Activated CD4-positive, alpha-beta T cell treated with anti-CD3 and anti-CD28 coated beads, Interleukin-2, Interleukin-4, amounts not matched to agents 100 ng/mL and 50 ng/mL, durations not matched to agents 16 hours and 8 hours (primary cell): ENCODE measurements around the gene RPS8.
"Not testable (repeated sequence)": the region's sequence is repeated elsewhere in the genome, so short reads cannot be mapped to it uniquely, and the experiment has no call there.

Source experiments
- DNase-seq: peaks from one replicate; pipeline ENCODE4 v3.0.0-alpha.2; 2020; ENCODE audit warnings: low spot score

RPS8 gene

DNA sequence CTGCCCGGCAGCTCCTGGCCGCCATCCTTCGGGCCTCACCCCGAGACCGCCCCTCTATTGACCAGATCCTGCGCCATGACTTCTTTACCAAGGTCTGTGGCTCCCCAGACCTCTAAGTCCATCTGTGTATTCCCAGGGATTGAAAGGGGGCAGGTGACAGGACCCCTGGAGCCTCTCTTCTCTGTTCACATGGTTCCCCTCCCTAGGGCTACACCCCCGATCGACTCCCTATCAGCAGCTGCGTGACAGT, 27.6 kb downstream of the RPS8 start:
- no peak for DNase-seq

DNA sequence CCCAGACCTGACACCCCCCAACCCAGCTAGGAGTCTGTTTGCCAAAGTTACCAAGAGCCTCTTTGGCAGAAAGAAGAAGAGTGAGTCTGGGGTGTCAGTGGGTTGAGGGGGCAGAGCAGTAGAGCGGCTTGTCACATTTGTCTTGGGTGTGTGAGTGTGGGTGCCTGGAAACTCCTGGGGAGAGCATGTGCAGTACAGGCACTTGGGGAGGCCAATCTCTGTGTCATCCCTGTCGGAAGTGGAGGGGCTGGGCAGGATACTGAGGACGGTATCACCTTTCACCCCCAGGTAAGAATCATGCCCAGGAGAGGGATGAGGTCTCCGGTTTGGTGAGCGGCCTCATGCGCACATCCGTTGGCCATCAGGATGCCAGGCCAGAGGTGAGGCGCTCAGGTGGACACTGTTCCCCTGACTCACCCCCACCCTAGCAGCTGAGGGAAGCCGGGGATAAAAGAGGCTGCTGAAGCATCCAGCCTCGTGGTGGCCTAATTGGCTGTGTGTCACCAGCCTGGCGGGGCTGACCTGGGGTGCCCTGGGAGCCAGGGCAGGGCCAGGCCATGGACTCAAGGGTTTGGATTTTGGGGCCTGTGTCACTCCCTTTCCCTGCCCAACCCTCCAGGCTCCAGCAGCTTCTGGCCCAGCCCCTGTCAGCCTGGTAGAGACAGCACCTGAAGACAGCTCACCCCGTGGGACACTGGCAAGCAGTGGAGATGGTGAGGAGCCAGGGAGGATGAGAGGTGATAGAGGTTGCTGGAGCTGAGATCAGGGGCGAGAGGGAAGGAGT, 28.2 kb downstream of the RPS8 start:
- no peak for DNase-seq

DNA sequence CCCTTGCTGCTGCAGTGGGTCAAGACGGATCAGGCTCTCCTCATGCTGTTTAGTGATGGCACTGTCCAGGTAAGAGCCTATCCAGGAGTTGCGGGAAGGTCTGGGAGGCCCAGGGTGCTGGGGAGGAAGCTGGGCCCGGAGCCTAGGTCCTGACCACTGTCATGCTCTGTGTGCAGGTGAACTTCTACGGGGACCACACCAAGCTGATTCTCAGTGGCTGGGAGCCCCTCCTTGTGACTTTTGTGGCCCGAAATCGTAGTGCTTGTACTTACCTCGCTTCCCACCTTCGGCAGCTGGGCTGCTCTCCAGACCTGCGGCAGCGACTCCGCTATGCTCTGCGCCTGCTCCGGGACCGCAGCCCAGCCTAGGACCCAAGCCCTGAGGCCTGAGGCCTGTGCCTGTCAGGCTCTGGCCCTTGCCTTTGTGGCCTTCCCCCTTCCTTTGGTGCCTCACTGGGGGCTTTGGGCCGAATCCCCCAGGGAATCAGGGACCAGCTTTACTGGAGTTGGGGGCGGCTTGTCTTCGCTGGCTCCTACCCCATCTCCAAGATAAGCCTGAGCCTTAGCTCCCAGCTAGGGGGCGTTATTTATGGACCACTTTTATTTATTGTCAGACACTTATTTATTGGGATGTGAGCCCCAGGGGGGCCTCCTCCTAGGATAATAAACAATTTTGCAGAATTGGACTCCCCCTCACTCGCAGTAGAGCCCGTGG, 30.1 kb downstream of the RPS8 start:
- DNase-seq, result no peak

DNA sequence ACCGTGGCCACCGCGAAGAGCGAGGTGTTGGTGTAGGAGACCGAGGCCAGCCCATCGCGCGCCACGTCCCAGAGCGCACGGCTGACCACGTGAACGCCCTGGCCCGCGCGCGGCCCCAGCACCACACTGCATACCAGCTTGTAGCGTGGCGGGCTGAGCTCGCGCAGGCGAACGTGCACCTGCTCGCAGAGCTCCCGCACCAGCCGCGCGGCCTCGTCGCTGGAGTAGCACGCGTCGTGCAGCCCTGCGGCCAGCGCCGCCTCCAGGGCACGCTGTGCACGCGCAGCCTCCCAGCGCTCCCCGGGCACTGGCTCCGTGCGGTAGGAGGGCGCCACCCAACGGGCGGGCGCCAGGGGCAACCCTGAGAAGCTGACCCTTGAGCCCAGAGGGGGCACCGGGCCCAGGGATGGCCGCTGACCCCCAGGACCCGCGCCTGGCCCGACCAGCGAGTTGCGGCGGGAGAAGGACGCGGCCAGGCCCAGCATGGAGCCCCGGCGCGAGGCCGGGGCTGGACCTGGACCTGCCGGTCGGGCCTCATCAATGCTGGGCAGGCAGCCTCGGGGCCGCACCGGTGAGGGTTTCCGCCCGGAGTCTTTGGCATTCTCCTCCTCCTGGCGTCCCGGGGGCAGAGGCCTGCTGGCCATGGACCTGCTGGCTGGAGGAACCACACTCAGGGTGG, 30.8 kb downstream of the RPS8 start:
- no peak for DNase-seq

DNA sequence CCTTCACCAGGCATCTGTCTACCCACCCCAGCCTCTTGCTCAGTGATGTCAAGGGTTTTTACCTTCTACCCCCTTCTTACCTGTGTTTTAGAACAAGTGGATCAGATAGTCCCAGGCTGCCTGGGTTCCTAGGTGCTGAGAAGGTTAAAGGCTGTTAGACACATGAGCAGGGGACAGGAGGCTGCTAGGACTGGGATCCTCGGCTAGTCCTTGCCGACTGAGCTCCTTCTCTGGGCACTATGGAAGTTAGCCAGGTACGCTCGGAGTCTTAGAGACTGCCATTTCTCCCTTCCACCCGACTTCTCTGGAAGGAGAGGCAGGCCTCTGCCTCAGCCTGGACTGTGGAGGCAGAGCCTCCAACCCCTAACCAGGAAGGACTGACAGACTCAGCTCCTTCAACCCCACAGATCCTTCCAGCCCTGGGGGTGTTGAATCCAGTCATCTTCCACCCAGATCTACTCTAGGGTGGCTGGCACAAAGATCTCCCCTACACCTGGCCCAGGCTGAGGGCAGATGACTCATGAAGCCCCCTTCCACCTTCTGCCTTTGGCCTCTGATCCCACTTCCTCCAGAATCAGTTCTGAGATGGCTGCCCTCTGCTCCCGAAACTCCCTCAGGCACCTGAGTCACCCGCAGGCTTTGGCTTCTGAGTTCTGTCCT, 31.5 kb downstream of the RPS8 start, which contains the start of gene DYNLT4:
TSS of gene DYNLT4 (minus strand) at position 648 of the 660 bp plus-strand sequence. CDS start 683 bp downstream, outside the sequence.
- no peak for DNase-seq

DNA sequence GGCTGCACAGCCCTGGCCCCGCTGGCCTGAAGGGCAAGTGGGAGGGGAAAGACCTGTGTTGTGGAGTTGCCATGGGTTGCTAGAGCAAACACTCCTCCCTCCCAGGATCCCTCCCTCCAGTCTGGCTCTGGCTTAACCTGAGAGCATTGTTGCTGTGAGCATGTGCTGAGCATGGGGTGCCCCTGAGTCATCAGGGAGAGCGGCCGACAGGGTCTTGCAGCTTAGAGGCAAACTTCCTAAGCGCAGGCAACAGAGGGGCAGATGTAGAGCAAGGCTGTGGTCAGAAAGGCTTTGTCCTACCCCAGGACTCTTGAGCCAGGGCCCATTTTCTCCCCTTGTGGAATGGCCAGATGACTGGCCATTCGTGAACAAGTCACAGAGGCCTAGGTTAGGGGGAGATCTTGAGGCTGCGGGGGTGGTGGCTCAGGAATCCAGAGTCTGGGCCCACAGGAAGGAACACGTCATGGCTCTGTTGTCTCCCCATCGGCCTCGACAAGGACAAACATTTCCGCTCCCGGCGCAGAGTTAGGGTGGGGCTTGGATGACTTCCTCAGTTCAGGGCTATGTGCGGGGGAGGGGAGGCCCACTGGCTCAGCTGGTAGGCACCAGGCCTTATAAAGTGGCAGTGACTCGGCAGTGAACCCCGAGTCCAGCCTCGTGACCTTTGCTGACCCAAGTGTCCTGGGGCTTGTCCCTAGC, 32.2 kb downstream of the RPS8 start:
- DNase-seq, result peak; percentile 93

DNA sequence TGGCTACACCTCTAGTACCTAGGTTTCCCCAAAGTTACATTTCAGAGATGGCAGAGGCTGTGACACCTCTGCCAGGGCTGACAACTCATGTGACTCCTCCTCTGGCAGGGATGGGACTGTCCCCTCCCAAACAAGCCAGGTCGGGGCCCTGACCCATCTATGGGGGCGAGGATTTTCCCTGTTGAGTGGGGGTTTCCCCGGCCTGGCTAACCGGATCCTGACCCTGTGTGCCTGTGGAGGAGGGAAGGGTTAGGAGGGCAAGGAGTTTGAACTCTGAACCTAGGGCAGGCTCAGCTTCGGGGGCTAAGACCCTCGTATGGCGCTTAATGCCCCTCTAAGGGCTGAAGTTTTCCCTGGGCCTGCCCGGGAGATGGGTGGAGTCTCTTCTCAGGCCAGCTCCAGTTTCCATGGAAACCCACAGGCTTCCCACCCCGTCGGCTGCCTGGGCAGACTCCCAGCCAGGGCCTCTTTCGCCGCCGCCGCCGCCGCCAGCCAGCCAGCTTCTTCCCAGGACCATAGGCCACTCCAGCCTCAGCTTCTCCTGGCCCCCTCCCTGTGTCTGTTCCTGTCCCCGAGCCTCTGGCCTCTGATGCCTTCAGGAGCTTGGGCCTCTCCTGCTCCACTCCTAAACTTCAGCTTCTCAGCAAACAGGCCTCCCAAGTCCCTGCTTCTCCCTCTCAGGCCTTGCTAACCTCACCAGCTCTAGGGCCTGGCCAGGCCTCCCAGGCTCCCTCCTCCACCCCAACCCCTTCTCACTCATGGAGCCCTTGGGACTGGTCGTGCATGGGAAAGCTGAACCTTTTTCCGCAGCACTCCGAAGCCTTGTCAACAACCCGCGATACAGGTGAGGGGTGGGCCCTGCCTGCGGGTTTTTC, 33.0 kb downstream of the RPS8 start, which contains the start of gene BTBD19:
TSS of gene BTBD19 (plus strand) at position 461 of the 875 bp plus-strand sequence. CDS start at position 759, 298 bp downstream.
- peak; percentile 76 for DNase-seq

DNA sequence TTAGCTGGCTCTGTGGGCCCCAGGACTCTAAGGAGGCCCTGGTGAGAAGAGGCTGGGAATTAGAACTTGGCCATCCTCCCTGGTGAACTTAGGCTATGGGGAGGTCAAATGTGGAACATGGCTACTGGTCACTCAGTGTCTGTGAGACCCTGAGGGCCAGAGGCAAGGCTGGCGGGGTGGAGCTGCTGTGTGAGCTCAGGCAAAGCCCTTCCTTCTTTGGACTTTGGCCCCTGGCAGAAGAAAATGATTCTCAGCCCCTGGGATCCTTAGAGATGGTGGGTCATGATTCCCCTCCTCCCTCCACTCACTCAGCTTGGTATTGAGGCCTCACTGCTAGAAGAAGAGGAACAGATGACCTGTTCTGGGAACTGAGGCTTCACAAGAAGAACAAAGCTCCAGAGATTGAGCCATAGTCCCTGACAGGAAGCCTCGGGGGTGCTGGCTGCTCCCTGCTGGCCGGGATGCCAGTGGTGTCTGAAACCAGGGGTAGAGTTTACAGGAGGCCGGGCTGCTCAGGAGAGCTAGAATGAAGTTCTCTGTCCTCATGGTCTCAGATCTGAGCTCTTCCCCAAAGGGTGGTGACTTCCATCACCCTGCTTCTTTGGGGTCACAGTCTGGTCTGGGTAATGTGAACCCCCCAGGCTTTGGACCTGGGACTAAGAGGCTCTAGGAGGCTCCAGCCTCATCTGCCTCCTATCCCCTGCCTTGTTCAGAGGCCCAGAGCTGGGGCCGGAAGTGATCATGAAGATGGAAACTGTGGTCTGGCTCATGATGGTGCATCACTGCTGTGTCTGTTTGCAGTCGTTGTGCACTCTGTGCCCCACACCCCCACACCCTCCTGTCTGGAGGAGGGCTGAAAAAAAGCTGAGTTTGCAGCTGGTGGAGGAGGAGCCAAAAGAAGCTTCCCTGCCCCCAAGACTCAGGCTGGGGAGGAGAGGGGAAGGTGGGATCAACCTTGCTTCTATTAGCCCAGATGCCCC, 33.9 kb downstream of the RPS8 start:
- DNase-seq, result peak; percentile 96

DNA sequence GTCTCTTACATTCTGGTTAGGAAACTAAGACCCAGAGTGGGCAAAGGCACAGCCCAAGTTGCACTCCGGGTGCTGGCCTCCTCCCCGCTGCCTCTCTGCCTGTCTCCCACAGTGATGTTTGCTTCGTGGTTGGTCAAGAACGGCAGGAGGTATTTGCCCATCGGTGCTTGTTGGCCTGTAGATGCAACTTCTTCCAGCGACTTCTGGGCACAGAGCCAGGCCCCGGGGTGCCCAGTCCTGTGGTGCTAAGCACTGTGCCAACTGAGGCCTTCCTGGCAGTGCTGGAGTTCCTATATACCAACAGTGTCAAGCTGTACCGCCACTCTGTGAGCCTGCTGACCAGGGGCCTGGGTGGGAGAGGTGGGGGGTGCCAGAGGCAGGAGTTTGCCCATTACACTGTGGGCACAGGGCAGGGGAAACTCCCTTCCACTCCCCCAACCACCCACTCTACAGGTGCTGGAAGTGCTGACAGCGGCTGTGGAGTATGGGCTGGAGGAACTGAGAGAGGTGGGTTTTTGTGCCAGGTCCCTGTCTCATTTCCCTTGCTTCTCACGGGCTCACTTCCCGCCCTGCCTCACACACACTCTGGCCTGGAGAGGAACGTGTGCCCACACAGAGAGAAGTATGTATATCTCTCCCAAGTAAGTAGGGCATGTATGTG, 34.9 kb downstream of the RPS8 start:
- peak; percentile 35 for DNase-seq

DNA sequence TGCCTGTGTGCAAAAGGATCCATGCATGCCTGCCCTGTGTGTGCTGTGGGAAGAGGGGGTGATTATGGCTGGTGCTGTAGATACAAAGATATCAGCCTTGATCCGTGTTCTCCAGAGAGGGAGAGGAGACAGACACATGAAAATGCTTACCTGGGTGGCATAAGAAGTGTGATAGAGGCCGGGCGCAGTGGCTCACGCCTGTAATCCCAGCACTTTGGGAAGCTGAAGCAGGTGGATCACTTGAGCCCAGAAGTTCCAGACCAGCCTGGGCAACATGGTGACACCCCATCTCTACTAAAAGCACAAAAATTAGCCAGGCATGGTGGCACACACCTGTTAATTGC, 35.4 kb downstream of the RPS8 start:
- not testable (repeated sequence) for DNase-seq

DNA sequence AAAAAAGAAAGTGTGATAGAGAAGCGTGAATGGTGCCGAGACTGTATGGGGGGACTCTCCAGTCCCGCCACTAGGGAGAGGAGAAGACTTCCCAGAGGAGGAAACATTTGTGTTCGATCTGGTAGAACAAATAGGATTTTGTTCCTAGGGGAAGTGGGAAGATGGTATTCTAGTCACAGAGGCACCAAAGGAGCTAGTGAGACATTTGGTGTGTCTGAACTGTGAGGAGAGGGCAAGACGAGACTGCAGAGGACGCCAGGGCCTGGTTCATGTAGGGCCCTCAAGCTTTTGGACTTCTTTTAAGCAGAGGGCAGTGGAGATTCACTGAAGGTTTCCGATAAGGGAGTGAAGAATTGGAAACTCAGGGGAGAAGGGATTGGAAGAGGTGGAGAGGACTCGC, 35.9 kb downstream of the RPS8 start:
- DNase-seq, result no peak

DNA sequence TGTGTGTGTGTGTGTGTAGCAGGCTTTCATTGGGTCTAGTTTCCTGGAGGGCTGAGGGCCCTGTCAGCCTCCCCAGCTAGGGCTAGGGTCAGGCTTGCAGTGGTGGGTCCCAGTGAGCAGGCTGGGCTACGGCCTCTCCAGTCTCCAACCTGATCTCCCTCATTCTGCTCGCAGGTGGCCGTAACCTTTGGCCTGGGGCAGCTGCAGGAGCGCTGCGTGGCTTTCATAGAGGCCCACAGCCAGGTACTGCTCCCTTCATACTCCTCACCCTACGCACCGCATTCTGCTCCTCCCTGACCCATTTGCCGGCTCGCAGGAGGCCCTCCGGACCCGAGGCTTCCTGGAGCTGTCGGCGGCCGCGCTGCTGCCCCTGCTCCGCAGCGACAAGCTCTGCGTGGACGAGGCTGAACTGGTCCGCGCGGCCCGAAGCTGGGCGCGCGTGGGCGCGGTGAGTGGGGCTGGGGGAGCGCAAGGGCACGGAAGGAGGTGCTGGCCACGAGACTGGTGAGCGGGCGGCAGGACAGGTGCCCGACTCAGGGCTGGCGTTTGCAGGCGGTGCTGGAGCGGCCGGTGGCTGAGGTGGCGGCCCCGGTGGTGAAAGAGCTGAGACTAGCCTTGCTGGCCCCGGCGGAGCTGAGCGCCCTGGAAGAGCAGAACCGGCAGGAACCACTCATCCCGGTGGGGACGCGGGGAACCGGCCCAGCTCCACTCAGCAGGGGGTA, 37.6 kb downstream of the RPS8 start:
- DNase-seq, result no peak

DNA sequence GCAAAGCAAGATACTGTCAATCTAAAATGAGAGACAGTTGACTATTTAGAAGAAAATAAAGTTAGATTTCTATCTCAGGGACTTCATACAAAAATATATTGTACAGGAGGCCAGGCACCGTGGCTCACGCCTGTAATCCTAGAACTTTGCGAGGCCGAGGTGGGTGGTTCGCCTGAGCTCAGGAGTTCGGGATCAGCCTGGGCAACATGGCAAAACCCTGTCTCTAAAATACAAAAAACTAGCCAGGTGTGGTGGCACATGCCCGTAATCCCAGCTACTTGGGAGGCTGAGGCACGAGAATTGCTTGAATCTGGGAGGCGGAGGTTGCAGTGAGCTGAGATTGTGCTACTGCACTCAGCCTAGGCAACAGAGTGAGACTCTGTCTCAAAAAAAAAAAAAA, 40.6 kb downstream of the RPS8 start:
- not testable (repeated sequence) for DNase-seq

DNA sequence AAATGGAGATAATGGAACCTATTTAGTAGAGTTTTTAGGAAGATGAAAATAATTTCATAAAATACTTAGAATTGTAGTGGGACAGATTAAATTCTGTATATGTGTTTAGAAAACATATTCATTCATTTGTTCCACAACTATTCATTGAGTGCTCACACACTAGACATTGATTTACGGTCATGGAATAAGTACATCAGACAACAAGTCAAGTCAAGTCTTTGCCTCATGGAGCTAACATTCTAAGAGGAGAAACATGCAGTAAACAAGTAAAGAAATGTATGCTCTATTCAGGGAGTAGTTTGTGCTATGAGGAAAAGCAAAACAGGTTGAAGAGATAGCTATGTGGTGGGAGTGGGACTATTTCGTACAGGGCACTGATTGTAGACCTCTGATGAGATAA, 42.0 kb downstream of the RPS8 start:
- DNase-seq, result no peak

DNA sequence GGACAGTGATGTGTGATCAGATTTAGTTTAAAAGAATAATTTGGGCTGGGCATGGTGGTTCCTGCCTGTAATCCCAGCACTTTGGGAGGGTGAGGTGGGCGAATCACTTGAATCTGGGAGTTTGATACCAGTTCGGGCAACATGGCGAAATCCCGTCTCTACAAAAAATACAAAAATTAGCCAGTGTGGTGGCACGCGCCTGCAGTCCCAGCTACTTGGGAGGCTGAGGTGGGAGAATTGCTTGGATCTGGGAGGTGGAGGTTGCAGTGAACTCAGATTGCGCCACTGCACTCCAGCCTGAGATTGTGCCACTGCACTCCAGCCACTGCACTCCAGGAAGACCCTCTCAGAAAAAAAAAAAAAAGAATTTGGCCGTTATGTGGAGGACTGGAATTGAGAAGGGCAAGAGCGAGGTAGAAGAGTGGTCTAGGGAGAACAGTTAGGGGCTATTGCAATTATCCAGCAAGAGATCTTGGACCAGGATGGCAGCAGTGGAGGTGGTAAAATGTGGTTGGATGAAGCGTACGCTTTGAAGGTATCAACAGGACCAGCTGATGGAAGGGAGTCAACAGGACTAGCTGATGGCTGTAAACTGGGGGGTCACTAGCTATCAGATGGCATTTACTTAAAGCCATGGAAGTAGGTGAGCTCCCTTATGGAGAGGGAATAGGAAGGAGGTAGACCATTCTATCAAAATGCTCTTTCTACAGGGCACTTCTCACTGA, 42.6 kb downstream of the RPS8 start:
- DNase-seq, result no peak

DNA sequence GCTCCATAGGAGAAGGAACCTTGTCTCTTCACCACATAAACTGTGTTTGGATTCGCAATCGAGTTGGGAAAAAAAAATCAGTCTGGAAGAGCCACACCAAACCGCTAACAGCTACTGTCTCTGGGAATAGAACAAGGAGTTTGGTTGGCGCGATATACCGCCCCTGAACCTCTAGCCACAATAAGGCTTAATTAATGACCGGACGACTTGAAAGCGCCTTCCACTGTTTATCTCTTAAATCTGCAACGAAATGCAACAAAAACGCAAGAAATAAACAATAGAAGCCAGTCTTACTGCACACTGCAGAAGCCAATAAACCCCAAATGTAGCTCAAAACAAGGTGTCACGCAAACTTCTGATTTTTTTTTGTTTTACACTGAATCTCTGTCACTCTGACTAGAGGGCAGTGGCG, 43.9 kb downstream of the RPS8 start:
- no peak for DNase-seq

DNA sequence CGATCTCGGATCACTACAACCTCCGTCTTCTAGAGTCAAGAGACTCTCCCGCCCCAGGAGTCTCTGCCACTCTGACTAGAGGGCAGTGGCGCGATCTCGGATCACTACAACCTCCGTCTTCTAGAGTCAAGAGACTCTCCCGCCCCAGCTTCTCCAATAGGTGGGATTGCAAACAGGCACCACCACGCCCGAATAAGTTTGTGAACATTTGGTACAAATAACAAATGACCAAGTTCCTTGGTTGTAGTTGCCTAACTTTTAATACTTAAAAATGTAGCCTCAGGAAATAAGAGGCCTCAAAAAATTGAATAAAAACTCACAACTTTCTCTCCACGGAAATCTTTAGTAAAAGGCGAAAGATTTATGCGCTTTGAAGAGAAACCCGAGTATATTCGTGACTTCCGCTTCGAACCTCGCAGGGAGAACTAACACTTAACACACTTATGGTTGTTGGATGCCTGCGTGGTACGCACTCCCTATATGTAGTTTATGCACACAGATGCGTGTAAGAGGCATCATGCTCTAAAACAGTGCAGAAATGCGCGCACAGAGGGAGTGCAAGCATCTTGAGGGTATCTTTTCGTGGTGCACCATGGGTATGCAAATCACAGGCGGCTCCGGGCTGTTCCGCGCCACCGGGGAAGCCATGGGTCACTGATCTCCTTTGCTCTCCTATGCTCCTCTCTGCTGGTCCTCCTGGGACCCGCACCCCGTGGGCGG, 44.4 kb downstream of the RPS8 start:
- DNase-seq, result peak; percentile 96
